Limb (tissue), 2 donors: Measurements from ENCODE around the gene PUSL1.

Experiments
- DNase-seq, 2 donors: peaks; one replicate each; pipeline ENCODE4 v3.0.0-alpha.2; 2016; ENCODE audit errors: extremely low spot score in 2 of 2

The PUSL1 gene

DNA sequence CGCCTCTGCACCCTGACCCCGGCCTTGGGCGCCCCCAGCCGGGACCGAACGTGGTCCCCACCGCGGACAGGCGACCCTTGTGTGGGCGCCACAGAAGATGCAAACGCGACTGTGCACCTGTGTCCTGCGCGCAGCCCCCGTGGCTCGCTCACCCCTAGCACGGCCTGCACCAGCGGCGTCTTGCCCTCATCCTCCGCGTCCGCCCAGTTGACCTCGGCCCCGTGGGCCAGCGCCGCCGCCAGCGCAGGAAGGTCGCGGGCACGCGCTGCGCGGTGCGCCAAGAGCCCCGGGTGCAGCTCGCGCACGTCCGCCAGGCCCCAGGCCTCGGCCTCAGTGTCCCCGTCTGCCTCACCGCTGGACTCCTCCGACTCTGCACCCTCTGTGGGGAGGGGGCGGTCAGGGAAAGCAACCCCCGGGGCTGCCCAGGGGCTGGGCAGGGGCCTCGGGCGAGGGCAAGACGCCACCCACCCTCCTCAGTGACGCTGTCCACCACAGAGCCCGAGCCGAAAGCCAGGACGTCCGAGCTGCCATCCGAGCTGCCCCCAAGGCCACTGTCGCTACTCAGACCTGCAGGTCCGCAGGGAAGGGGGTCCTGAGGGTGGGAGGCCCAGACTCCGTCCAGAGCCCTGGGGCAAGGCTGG is 14.0 kb upstream of the PUSL1 start:
- no peak for DNase-seq

DNA sequence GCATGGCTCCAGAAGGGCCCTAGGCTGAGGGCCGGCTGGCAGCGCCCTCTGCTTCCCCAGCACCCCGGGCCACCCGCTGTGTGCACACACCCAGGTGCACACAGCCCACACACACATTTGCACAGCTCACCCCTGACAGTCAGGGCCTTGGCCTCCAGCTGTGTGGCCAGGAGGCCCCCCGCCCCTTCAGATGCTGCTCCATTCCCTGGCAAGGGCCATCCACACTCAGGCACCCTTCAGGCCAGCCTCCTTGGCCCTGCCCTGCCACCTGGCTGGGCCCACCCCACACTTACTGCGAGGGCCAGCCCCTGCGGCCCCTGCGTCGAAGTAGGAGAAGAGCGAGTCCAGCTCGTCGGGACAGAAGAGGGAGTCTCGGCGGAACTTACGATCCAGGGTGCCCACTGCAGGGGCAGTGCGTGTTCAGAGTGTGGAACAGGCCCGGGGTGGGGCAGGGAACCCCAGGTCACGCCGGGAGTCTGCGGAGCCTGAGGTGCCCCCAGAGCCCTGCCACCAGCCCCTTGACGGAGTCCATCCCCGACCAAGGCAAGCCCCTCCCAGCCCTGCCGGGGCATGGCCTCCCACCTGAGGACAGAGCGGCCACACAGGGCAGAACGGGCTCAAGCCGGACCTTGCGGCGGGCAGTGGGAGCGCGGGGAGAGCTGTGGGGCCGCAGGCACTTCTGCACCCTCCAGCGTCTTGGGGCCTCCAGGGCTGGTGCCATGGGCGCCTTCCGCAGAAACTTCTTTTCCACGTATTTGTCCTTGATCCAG is 13.1 kb upstream of the PUSL1 start:
- no peak for DNase-seq

DNA sequence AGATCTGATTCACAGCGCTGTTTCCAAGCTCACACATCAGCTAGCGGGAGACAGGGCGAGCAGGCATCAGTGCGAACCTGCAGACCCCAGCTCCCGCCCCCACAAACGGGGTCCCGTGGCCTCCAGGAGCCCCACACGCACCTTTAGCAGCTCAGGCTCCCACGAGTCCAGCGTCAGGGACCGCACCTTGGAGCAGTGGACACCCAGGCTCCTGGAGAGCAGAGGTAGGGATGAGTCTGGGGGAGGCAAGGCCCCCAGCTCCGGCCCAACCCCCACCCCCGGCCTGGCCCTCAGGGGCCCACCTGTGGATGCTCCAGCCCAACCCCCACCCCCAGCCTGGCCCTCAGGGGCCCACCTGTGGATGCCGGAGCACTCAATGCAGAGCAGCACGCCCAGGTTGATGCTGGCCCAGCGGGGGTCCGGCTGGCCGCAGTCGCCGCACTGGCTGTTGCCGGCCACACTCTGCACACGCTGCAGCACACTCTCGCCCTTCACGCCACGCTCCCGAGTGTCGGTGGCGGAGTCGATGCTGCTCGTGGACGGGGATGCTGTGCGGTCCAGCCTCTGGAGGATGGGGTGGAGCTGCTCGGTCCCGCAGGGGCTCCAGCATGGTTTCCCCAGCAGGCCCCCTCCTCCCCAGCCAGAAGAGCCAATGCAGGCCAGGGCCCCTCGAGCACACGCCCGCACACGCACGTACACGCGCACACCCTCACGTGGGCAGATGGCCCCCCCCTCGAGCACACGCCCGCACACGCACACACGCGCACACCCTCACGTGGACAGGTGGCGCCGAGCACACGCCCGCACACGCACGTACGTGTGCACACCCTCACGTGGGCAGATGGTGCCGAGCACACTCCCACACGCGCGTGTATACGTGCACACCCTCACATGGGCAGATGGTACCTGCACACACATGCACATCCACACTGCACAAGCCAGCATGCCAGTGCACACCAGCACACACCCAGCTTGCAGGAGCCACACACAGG is 12.0 kb upstream of the PUSL1 start:
- no peak for DNase-seq

DNA sequence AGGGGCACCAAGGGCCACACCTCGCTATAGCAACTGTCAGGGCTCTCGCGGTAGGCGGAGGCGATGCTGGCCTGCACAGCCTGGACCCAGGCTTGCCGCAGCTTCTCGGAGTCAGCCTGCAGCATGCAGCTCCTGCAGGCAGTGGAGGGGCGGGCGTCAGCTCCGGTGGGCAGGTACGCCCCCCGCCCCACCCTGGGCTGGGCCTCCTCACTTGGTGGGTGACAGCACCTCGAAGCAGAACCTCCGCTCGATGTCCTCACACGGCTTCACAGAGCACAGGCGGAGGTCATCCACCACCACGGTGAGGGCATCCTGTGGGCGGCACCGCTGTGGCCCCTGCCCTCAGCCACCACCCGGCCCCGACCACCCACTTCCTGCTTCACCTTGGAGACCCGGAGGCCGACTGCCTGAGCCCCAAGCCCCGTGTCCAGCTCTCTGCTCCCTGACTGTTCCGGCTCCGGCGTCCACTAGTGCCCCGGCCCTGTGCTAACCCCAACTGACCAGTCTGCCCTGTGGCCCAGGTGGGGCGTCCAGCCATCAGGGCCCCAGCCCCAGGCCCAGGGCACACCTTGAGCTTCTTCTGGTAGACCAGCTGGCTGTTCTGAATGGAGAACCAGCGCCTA is 10.5 kb upstream of the PUSL1 start:
- DNase-seq: no peak

DNA sequence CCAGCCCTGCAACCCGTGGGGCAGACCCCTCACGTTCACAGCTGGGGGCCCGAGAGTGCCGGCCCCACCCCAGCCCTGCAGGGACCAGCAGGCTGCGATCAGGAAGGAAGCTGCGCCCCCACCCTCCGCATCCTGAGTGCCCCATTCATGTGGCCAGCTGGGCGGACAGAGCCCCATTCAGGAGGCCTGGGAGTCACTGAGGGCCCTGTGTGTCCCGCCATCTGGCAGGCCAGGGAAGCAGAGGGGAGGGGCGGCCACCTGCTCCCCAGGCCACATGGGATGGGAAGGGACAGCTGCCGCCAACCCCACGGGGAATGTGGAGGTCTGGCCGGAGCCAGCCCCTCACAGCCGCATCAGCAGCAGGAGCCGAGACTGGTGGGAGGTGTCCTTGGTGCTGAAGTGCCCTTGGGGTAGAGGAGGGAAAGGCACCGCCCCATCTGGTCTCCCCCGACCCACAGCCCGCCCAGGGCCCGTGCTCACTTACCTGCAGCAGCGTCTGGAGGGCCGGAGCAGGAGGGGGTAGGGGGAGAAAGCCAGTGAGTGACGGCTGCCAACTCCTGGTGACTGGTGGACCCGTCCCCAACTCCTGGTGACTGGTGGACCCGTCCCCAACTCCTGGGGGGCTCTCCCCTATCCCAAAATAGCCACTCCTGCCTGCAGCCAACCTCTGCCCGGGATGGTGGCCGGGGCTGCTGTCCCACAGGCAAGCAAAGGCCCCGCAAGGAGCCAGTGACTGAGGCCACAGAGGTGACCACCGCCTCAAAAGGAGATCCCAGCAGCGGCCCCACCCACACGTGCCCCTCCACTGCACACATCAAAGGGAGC is 9.3 kb upstream of the PUSL1 start:
- peak in 1 of 2 donors; percentile 81 for DNase-seq

- DNase-seq: no peak
Measured at GRCh38 chr1:1299686-1300351, 8.6 kb upstream of the PUSL1 start.

DNA sequence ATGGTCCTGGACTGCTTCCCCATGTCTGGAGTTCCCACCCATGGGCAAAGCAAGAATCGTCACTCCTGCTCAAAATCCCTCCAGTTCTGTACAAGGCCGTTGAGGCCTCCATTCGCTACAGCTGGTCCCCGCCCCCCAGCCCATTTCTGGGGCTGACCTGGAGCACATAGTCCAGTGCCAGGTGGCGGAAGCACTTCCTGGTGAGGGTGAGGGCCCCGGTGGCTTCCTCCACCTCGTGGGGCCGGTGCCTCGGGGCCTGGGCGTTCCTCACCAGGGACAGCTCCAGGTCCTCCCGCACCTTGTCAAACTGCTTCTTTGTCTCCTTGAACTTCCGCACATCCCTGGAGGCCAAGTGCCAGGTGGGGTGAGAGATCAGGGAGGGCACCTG is 8.1 kb upstream of the PUSL1 start:
- DNase-seq: no peak

DNA sequence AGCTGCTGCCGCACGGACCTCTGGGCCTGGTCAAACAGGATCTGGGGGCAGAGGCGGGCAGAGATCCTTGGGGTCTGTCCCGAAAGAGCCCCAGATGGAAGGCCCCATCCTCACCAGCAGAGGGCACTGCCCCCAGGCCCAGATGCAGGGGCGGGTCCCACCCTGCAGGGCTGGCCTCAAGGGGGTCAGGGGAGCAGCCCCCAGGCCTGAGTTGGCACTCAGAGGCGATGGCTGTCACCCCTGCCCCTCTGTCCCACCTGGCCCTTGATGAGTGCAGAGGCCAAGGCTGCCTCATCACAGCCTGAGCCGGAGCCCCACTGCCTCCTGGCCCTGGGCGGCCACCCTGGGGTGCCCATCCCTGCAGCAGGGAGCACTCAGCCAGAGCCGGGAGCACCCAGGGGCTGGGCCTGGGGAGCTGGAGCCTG is 6.4 kb upstream of the PUSL1 start:
- no peak for DNase-seq

GRCh38 chr1:1302951-1303509 is 5.4 kb upstream of the PUSL1 start:
- no peak for DNase-seq

DNA sequence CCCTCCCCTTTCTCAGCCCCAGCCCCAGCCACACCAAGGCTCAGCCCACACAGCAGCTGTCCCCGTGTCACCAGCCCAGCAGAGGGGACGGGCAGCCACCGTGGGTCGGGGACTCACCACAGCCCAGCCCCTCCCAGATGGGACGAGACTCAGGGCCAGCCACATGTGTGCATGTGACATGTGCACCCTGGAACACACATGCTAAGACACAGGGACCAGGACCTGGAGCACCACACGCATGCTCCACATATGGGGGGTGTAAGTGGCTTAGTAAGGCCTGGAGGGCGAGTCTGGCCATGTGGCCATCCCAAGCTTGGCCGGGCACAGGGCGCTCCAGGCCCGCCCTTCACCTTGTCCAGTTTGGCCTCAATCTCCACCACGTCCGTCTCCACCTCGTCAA is 4.7 kb upstream of the PUSL1 start:
- no peak for DNase-seq

GRCh38 chr1:1304331-1305299 is 3.8 kb upstream of the PUSL1 start:
- peak; percentile 58 to 82 for DNase-seq

GRCh38 chr1:1305300-1306069 is 2.9 kb upstream of the PUSL1 start:
- DNase-seq: peak; percentile 60 to 75

DNA sequence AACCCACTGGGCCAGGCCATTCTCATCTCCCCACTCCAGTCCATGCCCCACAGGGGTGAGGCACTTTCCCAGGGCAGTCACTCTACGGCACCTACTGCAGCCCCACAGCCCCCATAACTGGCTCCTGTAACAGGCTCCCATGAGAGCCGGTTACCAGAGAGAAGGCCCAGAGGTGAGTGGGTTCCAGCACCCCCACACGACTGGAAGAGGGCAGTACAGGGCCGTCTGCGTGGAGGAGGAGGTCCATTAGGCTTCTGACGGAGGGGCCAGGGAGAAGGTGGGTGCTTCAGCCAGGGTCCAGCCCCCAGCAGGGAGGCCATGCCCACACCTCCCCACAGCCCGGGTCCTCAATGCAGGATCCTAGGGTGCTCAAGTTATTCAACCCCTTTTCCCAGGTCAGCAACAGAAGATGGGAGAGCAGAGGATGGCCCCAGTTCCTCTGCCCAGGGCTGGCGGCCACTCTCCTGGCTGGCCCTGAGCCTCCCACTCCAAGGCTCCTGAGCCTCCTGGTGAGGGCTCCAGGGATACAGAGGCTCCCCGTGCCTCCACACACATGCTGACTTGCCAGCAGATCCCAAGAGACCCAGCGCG is 2.2 kb upstream of the PUSL1 start:
- no peak for DNase-seq

- peak in 1 of 2 donors; percentile 43 for DNase-seq
Measured at GRCh38 chr1:1306661-1307260, 1.6 kb upstream of the PUSL1 start.

- DNase-seq: peak in 1 of 2 donors; percentile 66
Measured at GRCh38 chr1:1307261-1307922, 1.0 kb upstream of the PUSL1 start.

- peak in 1 of 2 donors; percentile 63 for DNase-seq
Measured at GRCh38 chr1:1308756-1309250, 406 bp downstream of the PUSL1 start.
